Measurements from ENCODE around the gene SFMBT1.

The SFMBT1 gene

GRCh38 chr3:52912885-52913731 lies 132.8 kb downstream of the SFMBT1 start:
- DNase-seq, result no peak

GRCh38 chr3:52910823-52911222 lies 135.1 kb downstream of the SFMBT1 start:
- DNase-seq, result no peak

GRCh38 chr3:52907497-52907896 lies 138.4 kb downstream of the SFMBT1 start:
- DNase-seq, result no peak

DNA sequence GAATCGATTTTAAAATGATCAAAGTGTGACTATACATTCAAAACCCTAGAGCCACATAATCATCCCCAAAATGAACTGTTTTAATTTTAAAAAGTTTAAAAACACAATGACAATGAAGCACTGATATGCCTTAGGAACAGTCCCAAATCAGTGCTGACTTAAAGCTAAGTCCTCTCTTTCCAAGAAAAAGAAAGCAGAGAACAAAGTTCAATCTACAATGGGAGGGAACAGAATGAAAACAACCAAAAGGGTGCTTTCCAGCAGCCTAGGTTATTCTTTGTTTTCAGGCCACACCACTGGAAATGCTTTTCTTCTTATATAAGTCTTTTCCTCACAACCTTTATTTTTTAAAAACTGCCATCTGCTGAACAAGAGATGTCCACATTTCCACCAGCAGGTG lies 141.3 kb downstream of the SFMBT1 start:
- no peak for DNase-seq

DNA sequence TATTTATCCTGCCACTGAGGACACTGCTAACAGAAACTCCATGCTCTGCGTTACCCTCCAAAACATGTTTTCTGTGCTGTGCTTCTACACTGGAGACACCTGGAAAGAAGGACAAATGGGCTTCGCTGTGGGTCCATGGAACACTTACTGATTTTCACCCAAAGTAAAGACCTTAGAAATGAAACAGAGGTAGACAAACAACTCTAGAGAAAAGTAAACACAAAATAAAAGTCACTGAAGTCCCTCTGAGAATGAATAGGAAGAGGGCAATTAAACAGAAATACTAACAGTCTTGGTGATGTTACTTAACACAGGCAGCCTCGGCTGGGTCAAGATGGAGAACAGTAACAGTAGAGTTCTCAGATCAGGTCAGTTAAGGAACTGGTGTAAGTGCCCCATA lies 141.9 kb downstream of the SFMBT1 start:
- no peak for DNase-seq

DNA sequence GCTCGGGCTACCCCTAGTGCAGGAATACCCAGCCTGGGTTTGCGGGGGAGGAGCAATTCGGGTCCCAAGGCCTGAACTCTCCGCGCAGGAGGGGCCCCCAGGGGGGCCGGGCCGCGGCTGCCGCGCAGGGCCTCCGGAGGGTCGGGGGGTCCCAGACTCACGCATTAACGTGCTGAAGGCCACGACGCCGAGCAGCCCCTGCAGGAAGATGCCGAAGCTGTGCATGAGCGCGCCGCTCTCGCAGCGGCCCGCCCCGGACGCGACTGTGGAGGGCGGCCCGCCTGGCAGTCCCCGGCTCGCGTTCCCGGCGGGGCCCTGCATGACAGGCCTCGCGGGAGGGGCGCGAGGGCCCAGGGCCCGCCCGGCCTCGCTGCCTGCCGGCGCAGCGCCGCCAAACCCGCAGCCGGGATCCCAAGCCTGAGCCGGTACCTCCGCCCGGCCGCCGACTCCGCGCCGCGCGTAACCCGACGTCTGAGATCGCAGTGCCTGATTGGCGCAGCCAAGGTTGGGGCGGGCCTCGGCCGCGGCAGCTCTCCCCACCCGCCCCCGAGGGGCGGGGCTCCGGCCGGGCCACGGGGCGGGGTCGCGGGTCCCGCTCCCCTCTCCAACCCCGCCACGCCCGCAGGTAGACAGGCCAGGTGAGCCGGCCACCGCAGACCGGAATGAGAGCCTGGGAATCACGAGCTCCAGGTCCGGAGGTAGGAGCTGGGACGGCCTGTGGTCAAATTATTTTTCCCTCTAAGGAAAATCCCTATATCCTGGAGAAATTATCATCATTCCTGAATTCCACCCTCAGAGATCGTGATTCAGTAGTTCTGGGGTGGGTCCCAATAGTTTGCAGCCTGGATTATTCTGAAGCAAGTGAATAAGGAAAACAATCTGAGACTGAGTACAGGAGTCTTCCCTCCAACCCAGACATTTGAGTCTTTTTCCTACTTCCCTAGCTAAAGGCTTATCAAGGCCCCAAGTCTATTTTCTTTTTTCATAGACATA lies 148.4 kb downstream of the SFMBT1 start, which contains the start of gene STIMATE:
Gene STIMATE (minus strand): TSS at position 419 of the 993 bp plus-strand sequence. CDS start 98 bp downstream, at position 321.
- peak; percentile 76 for DNase-seq

GRCh38 chr3:52896613-52897012 lies 149.3 kb downstream of the SFMBT1 start:
- no peak for DNase-seq

GRCh38 chr3:52896151-52896550 lies 149.7 kb downstream of the SFMBT1 start:
- DNase-seq, result no peak

- DNase-seq, result no peak
Measured at GRCh38 chr3:52895418-52895817, 150.5 kb downstream of the SFMBT1 start.

DNA sequence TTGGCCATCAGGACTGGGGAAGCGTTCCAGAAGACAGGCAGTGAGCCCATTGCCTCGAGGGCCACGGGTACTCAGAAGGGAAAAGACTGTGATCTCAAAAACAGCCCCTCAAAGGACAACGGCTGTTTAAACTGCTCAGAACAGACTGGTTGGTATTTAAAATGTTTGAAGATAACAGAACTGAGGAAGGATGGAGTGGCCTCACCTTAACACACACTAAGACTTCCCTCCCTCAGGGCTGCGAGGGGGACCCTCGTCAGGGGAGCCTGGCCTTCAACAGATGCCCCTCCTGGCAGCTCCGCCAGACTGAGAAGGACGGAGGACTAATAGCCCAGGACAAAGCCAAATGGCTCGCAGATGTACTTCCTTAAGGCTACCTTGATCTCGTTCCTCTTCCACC lies 151.1 kb downstream of the SFMBT1 start:
- DNase-seq, result no peak

- DNase-seq, result no peak
Measured at GRCh38 chr3:52893723-52894122, 152.2 kb downstream of the SFMBT1 start.

GRCh38 chr3:52892625-52893311 lies 153.1 kb downstream of the SFMBT1 start:
- no peak for DNase-seq

DNA sequence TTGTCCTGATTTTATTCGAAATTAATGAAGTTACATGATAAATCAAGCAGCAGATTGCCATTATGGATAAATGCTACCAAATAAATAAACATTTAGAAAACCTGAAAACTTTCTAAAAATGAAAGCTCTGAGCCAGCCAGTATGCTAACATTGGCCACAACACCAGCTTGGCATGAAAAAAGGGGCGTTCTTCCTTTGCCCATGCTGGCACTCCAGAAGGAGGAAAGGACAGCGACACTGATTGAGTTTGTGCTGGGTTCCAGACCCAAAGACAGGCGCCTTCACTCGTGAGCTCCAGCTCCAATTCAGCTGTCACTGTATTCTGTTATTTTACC lies 153.6 kb downstream of the SFMBT1 start:
- no peak for DNase-seq

DNA sequence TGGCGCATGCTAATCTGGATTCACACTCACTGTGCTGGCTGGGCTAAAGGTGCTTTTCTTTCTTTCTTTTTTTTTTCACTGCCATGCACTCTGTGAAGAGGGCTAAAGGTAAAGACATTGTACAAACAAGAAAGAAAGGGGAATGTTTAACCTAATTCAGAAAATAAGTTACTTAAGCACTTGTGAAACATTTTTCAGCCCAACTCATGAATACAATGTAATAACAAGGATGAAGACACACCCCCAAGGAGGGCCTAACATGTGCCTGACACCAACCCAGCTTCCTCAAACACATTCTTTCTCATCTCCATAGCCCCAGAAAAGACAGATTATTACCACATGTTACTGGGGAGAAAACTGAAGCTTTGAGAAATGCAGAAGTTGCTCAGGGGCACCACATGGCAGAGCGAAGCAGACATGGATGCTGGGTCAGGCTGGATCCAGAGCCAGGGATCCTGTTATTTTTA lies 154.2 kb downstream of the SFMBT1 start:
- peak; percentile 61 for DNase-seq

DNA sequence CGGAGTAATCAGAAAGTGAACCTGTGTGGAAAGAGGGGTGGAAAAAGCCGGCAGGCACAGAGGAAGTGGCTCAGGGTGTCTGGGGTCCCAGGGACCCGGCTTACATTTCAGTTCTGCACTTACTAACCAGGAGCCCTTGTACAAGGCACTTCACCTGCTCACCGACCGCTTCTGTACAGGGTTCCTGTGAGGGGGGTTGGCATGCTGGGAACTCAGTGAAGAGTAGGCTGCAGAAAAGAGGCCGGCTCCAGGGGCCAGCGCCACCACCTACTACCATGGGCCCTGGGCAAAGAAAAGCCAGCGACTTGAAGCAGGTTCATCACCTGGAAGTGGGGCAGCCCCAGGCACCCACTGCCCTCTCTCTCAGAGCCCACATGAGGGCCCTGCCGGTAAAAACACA lies 154.7 kb downstream of the SFMBT1 start:
- DNase-seq, result no peak

GRCh38 chr3:52890735-52891134 lies 155.1 kb downstream of the SFMBT1 start:
- no peak for DNase-seq

DNA sequence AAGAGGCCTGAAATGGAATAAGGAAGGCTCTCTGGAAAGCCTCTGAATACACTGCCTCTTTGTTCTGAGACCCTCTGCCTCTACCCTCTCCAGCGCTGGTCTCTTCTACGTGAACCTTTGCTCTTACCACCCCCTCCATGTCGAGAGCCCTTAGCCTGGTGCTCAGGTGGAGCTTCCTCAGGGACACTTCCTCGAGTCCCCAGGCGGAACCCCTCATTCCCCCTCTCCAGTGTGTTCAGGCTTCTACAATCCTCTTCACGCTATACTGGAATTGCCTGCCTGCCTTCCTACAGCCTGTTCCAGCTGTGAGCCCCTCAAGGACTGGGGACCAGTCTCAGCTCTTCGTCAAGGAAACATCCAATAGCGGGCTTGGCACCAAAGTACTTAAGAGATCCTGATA lies 156.0 kb downstream of the SFMBT1 start:
- no peak for DNase-seq

DNA sequence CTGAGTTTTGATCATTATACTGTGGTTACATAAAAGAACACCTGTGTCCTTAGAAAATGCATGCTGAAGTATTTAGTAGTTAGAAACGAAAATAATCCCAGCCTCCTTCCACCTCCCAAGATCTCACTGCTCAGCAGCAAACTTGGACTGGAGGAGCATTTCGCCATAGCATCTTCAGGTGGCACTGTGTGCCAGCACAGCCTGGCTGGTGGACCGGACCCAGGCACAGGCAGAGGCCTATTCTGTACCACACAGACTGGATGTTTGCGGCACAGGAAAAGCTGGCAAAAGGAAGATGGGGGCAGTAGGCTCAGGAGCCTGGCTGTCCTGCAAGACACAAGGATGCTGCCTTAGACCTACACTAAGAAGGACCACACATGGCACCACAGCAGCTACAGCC lies 158.7 kb downstream of the SFMBT1 start:
- no peak for DNase-seq

DNA sequence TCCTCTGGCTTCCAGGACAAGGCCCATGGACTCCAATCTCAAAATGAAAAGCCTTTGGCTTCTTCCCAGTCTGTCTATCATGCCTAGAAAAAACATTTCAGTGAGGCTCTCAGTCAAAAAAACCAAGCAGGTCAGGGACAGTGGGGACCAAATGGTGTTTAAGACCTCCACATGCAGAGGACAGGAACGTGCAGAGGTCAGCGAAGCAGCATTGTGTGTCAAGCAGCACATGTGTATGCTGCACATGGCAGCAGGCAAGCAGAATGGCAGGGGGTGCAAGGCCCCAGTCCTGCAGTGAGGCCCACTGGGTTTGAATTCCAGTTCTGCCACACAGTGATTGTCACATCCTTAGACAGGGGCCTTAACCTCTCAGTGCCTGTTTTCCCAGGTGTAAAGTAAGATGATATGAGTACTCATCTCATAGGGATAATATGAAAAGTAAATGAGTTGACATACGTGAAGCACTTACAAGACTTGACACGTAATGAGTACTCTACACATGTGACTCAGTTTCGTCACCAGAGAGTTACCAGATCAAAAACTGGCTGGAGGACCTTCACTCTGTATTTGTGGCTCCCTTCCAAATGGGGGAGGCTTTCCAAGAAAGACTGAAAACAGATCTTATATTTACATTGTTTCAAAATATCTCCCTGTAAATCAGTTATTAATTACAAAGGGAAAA lies 159.7 kb downstream of the SFMBT1 start:
- DNase-seq, result no peak

DNA sequence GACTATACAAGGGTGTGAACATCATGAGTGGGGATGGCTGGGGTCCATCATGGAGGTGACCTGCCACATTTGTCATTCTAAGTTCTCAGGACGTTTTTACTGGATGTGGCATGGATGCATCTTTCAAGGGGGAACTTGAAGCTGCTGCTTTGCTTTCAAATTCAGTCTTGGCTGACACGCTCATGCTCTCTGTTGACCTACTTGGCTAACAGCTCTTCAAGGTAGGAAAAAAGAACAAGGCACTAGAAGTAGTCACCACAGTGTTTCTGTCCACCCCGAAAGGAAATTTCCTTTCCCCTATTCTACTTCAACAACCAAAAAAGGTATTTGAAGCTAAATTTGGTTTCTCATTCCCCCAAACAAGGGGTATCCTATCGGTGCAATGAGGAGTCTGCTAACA lies 163.5 kb downstream of the SFMBT1 start:
- no peak for DNase-seq

DNA sequence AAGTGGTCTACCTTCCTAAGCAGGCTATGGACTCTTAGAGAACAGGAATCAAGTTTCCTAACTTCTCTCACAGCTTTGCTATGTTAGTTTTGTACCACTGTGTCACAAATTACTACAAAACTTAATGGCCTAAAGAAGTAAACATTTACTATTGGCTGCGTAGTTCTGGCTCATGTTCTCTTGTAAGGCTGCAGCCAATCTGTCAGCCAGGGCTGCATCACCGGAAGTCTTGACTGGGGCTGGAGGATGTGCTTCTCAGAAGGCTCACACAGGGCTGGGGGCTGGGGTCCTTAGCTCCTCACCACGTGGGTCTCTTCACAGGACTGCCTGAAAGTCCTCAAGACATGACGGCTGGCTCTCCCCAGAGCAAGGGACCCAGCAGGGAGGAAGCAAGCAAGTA lies 164.0 kb downstream of the SFMBT1 start:
- DNase-seq, result no peak

DNA sequence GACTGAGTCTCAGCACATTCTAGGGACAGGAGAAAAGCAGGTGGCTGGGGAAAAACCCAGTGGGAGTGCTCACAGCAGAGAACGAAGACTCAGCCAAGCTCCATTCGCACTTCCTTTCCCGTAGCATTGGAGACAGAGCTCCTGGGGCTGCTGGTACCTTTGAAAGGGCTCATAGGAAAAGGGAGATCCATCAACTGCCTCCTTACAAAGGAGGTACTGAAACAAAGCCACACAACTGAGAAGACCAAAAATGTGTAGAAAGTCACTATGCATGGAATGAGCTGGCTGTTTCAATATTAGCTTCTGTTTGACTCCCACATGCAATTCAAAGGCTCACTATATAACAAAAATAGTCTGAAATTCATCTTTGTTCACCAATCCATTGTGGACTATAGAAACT lies 165.4 kb downstream of the SFMBT1 start:
- no peak for DNase-seq

DNA sequence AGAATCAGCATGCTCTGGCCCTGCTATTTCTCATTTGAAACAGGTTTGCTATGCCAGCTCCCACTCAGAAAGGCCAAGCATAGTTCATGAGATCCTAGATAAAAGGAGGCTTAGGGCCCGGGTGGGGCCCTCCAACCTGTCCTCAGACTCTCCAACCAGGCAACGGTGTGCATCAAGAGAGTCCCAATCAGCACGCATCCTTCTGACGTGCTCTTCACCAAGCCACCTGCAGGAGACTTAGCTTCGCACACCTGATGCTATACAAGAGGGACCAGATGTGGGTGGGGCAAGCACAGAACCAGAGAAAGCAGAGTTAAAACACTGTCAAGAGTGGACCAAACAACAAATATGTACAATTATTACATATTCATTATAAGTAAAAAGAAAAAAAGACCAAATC lies 165.8 kb downstream of the SFMBT1 start:
- no peak for DNase-seq
